Astrocyte (in vitro differentiated cells and primary cell): ENCODE results near the gene SAPCD2. TPM values are rescaled to one million over a fixed set of nuclear protein-coding genes. Genes with fewer than 3 reads are reported as not detected.

Source experiments
- DNase-seq: peaks from one replicate; pipeline ENCODE4 v3.0.0-alpha.2; 2010; ENCODE audit warnings: low read depth
- FAIRE-seq: peaks from 2 replicates; lab custom pipeline; 2011; peaks lifted over from hg19 to GRCh38; lab: Jason Lieb, UNC
- H2AFZ ChIP-seq: 2 replicates; pipeline ENCODE4 v1.6.0; 2012; ENCODE audit warnings: low read depth, low read length, inconsistent platforms
- H3K27ac ChIP-seq: 2 replicates; pipeline ENCODE4 v1.5.1; 2011; ENCODE audit warnings: low read depth, low read length, inconsistent platforms
- H3K27me3 ChIP-seq: 2 replicates; pipeline ENCODE4 v1.6.0; 2011; ENCODE audit warnings: low read length, inconsistent platforms; ENCODE audit not compliant: insufficient read depth
- H3K36me3 ChIP-seq: 2 replicates; pipeline ENCODE4 v1.5.1; 2011; ENCODE audit warnings: low read length, inconsistent platforms; ENCODE audit not compliant: insufficient read depth
- H3K4me1 ChIP-seq: 2 replicates; pipeline ENCODE4 v1.5.1; 2011; ENCODE audit warnings: low read length, inconsistent platforms; ENCODE audit not compliant: insufficient read depth
- H3K4me2 ChIP-seq: 2 replicates; pipeline ENCODE4 v1.6.0; 2012; ENCODE audit warnings: low read length, inconsistent platforms
- H3K4me3 ChIP-seq: 2 replicates; pipeline ENCODE4 v1.5.1; 2011; ENCODE audit warnings: low read depth, mild to moderate bottlenecking, low read length, inconsistent platforms; ENCODE audit not compliant: insufficient read depth
- H3K79me2 ChIP-seq: 2 replicates; pipeline ENCODE4 v1.6.0; 2012; ENCODE audit warnings: mild to moderate bottlenecking, low read length, inconsistent platforms; ENCODE audit not compliant: insufficient read depth
- H3K9ac ChIP-seq: 2 replicates; pipeline ENCODE4 v1.6.0; 2012; ENCODE audit warnings: mild to moderate bottlenecking, low read length, inconsistent platforms
- H3K9me3 ChIP-seq: 2 replicates; pipeline ENCODE4 v1.5.1; 2012; ENCODE audit warnings: low read depth, mild to moderate bottlenecking, low read length, inconsistent platforms; ENCODE audit not compliant: insufficient read depth
- H4K20me1 ChIP-seq: 2 replicates; pipeline ENCODE4 v1.6.0; 2012; ENCODE audit warnings: low read length, inconsistent platforms; ENCODE audit not compliant: insufficient read depth
- H3K27ac Mint-ChIP-seq: one replicate; pipeline ENCODE4 v1.8.0; 2021; ENCODE audit warnings: mild to moderate bottlenecking, mixed read lengths; ENCODE audit not compliant: unreplicated experiment
- H3K27me3 Mint-ChIP-seq: one replicate; pipeline ENCODE4 v1.8.0; 2021; ENCODE audit warnings: low read depth, mixed read lengths; ENCODE audit not compliant: unreplicated experiment
- H3K36me3 Mint-ChIP-seq: one replicate; pipeline ENCODE4 v1.8.0; 2021; ENCODE audit warnings: low read depth, mixed read lengths; ENCODE audit not compliant: unreplicated experiment
- H3K4me1 Mint-ChIP-seq: one replicate; pipeline ENCODE4 v1.8.0; 2021; ENCODE audit warnings: low read depth, mixed read lengths; ENCODE audit not compliant: unreplicated experiment
- H3K4me3 Mint-ChIP-seq: one replicate; pipeline ENCODE4 v1.8.0; 2021; ENCODE audit warnings: mild to moderate bottlenecking, moderate library complexity, mixed read lengths; ENCODE audit not compliant: unreplicated experiment
- H3K9me3 Mint-ChIP-seq: one replicate; pipeline ENCODE4 v1.8.0; 2021; ENCODE audit warnings: mild to moderate bottlenecking, mixed read lengths; ENCODE audit not compliant: unreplicated experiment
- CTCF ChIP-seq: IDR thresholded peaks from 2 replicates; pipeline ENCODE4 v1.5.1; 2011; ENCODE audit warnings: low read depth, mild to moderate bottlenecking, inconsistent platforms, low read length, moderate library complexity; ENCODE audit not compliant: insufficient read depth
- EZH2 ChIP-seq: IDR thresholded peaks from 2 replicates; pipeline ENCODE4 v1.6.1; 2012; ENCODE audit warnings: mild to moderate bottlenecking, low read length, inconsistent platforms; ENCODE audit not compliant: insufficient read depth
- total RNA-seq: library from RNA; stranded (reverse); gene quantifications from 2 replicates; pipeline ENCODE4 v1.2.1, GENCODE V29; 2021

The SAPCD2 gene
- total RNA-seq, 1 donor from 2014 or later = 0.43 TPM

DNA sequence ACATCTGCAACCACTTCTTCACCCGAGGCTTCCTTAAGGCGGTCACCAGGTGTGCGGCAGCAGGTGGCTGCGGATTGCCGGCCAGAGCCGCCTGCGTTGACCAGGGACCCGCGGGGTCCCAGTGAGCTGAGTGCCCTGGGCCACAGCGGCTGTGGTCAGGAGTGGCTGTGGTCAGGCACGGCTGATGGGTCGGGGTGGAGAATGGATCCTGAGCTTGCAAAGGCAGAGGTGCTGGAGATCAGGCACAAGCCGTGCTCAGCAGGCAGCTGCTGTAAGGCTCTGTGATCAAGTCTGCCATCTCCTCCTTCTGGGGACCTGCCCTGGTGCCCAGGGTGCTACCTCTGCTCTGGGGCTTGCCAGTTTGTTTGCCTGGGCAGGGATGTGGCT lies 9.0 kb upstream of the SAPCD2 start:
- no peak overlapping the region for H3K27ac ChIP-seq
- peaks cover 8% of the 10 kb centered on the region for H3K79me2 ChIP-seq
- no peak overlapping the region for H2AFZ ChIP-seq
- no peak overlapping the region for H3K4me3 ChIP-seq
- DNase-seq = no peak
- peaks cover 33% of the 10 kb centered on the region for H3K4me1 ChIP-seq
- no peak overlapping the region for H3K4me3 Mint-ChIP-seq
- peaks cover 6% of the 10 kb centered on the region for H3K36me3 Mint-ChIP-seq
- H3K27me3 ChIP-seq = no peaks in the 10 kb centered on the region
- TF ChIP-seq EZH2 (no peak), CTCF (no peak)
- peaks cover 28% of the 10 kb centered on the region for H3K27me3 Mint-ChIP-seq
- no peaks in the 10 kb centered on the region for H3K9me3 Mint-ChIP-seq
- no peaks in the 10 kb centered on the region for H3K9me3 ChIP-seq
- H3K9ac ChIP-seq = no peak overlapping the region
- H3K36me3 ChIP-seq = peaks cover 3% of the 10 kb centered on the region
- H3K27ac Mint-ChIP-seq = no peak overlapping the region
- H3K4me1 Mint-ChIP-seq = peaks cover 15% of the 10 kb centered on the region
- no peak overlapping the region for H3K4me2 ChIP-seq
- no peak for FAIRE-seq
- H4K20me1 ChIP-seq = peaks cover 22% of the 10 kb centered on the region

GRCh38 chr9:137078701-137079400 lies 8.5 kb upstream of the SAPCD2 start:
- DNase-seq = no peak
- no peaks in the 10 kb centered on the region for H3K9me3 ChIP-seq
- no peak overlapping the region for H3K27ac Mint-ChIP-seq
- peak overlapping the region; percentile 62 for H3K4me3 Mint-ChIP-seq
- no peaks in the 10 kb centered on the region for H3K9me3 Mint-ChIP-seq
- H3K27me3 Mint-ChIP-seq = peaks cover 30% of the 10 kb centered on the region
- peaks cover 6% of the 10 kb centered on the region for H3K36me3 Mint-ChIP-seq
- peaks cover 3% of the 10 kb centered on the region for H3K36me3 ChIP-seq
- H3K27me3 ChIP-seq = no peaks in the 10 kb centered on the region
- H3K4me1 Mint-ChIP-seq = peaks cover 11% of the 10 kb centered on the region
- FAIRE-seq = no peak
- H3K4me1 ChIP-seq = peaks cover 27% of the 10 kb centered on the region
- H3K27ac ChIP-seq = no peak overlapping the region
- no peak for TF ChIP-seq EZH2
- TF ChIP-seq CTCF = no peak
- peak overlapping the region; percentile 89 for H3K4me2 ChIP-seq
- peaks cover 22% of the 10 kb centered on the region for H4K20me1 ChIP-seq
- peak overlapping the region; percentile 64 for H3K4me3 ChIP-seq
- no peak overlapping the region for H2AFZ ChIP-seq
- peaks cover 8% of the 10 kb centered on the region for H3K79me2 ChIP-seq
- peak overlapping the region; percentile 64 for H3K9ac ChIP-seq
